ENCODE data around the gene B3GNT3.

DNA sequence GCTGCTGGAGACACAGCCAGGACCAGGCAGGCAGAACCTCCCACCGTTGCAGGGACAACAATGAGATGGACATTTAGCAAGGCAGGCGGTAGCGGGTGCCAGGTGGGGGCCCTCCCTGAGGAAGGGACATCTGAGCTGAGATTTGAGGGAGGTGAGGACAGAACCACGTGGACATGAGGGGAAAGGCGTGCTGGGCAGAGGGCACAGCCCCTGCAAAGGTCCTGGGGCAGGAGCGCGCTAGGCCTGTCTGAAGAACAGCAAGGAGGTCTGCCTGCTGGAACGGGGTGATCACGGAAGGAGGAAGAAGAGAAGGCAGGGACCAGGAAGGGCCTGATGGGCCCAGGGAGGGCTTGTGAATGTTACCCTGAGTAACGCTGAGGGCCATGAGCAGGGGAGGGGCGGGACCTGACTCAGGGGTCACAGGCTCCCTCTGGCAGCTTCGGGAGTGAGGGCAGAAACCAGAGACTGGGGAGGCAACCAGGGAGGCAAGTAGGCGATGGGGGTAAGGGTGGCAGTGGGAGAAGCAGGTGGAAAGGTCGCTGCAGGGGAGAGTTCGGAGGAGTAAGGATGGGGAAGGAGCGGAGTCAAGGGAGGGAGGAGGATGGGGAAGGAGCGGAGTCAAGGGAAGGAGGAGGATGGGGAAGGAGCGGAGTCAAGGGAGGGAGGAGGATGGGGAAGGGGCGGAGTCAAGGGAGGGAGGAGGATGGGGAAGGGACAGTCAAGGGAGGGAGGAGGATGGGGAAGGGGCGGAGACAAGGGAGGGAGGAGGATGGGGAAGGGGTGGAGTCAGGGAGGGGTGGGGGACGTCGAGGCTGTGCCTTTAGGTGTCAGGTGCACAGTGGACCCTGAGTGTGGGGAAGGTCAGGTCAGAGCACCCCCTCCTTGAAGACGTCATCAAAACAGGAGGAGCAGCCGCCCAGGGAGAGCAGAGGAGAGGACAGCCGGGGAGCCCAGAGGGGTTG lies 15.7 kb upstream of the B3GNT3 start:
- no peak for TF ChIP-seq POLR2A (IDR thresholded peaks at IDR 0.05)
- TF ChIP-seq, protein P1, sequence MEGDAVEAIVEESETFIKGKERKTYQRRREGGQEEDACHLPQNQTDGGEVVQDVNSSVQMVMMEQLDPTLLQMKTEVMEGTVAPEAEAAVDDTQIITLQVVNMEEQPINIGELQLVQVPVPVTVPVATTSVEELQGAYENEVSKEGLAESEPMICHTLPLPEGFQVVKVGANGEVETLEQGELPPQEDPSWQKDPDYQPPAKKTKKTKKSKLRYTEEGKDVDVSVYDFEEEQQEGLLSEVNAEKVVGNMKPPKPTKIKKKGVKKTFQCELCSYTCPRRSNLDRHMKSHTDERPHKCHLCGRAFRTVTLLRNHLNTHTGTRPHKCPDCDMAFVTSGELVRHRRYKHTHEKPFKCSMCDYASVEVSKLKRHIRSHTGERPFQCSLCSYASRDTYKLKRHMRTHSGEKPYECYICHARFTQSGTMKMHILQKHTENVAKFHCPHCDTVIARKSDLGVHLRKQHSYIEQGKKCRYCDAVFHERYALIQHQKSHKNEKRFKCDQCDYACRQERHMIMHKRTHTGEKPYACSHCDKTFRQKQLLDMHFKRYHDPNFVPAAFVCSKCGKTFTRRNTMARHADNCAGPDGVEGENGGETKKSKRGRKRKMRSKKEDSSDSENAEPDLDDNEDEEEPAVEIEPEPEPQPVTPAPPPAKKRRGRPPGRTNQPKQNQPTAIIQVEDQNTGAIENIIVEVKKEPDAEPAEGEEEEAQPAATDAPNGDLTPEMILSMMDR (IDR thresholded peaks at IDR 0.05), result no peak
